WTC11 (cell line): ENCODE measurements around the gene ZNF438. TPM values are rescaled to one million over a fixed set of nuclear protein-coding genes. Genes with fewer than 3 reads are reported as not detected.

ENCODE experiments used
- ATAC-seq: fragments of 200-7000 bp; cut with Tn5 transposase; 2 replicates; pipeline ENCODE4 v1.10.0; 2021; ENCODE audit warnings: mild to moderate bottlenecking, moderate library complexity
- CTCF ChIA-PET: fragments of 300-600 bp; sonication (Branson Sonifier 250); formaldehyde crosslinking; loops from one replicate; lab custom pipeline; 2021; ENCODE audit warnings: antibody characterized with exemption; lab: Charles Lee
- POLR2A ChIA-PET: fragments of 350-600 bp; sonication (Branson Sonifier 250); formaldehyde crosslinking; loops from one replicate; lab custom pipeline; 2021; ENCODE audit warnings: antibody characterized with exemption; lab: Charles Lee
- DNase-seq: peaks from one replicate; pipeline ENCODE4 v3.0.0; 2021; ENCODE audit warnings: low spot score
- H3K27ac Mint-ChIP-seq: 2 replicates; pipeline ENCODE4 v1.8.0; 2021; ENCODE audit warnings: mixed read lengths
- H3K27me3 Mint-ChIP-seq: 2 replicates; pipeline ENCODE4 v1.8.0; 2021; ENCODE audit warnings: low read depth, mild to moderate bottlenecking, moderate library complexity, mixed read lengths
- H3K36me3 Mint-ChIP-seq: 2 replicates; pipeline ENCODE4 v1.8.0; 2021; ENCODE audit warnings: mixed read lengths
- H3K4me1 Mint-ChIP-seq: 2 replicates; pipeline ENCODE4 v1.8.0; 2022; ENCODE audit warnings: mixed read lengths
- H3K4me3 Mint-ChIP-seq: 2 replicates; pipeline ENCODE4 v1.8.0; 2021; ENCODE audit warnings: mild to moderate bottlenecking, moderate library complexity, mixed read lengths
- H3K9me3 Mint-ChIP-seq: 2 replicates; pipeline ENCODE4 v1.8.0; 2021; ENCODE audit warnings: mixed read lengths
- ATF1 ChIP-seq: sonication (generic); formaldehyde crosslinking; IDR thresholded peaks from 2 replicates; pipeline ENCODE4 v1.8.1; 2023; ENCODE audit warnings: mild to moderate bottlenecking, moderate library complexity, missing genetic modification reagents
- CREB1 ChIP-seq: sonication (generic); formaldehyde crosslinking; IDR thresholded peaks from 2 replicates; pipeline ENCODE4 v1.8.0; 2023; ENCODE audit warnings: mild to moderate bottlenecking, missing genetic modification reagents
- GABPB1 ChIP-seq: sonication (generic); formaldehyde crosslinking; IDR thresholded peaks from 2 replicates; pipeline ENCODE4 v1.8.1; 2023; ENCODE audit warnings: mild to moderate bottlenecking, missing genetic modification reagents
- RELA ChIP-seq: sonication (generic); formaldehyde crosslinking; IDR thresholded peaks from 2 replicates; pipeline ENCODE4 v1.8.1; 2022; ENCODE audit warnings: missing genetic modification reagents, mild to moderate bottlenecking, borderline replicate concordance
- SP1 ChIP-seq: sonication (generic); formaldehyde crosslinking; conservative IDR thresholded peaks from 2 replicates; pipeline ENCODE4 v1.8.1; 2022; ENCODE audit warnings: missing genetic modification reagents
- TEAD4 ChIP-seq: sonication (generic); formaldehyde crosslinking; IDR thresholded peaks from 2 replicates; pipeline ENCODE4 v1.8.0; 2022; ENCODE audit warnings: mild to moderate bottlenecking, missing genetic modification reagents
- ZNF138 ChIP-seq: sonication (generic); formaldehyde crosslinking; conservative IDR thresholded peaks from 2 replicates; pipeline ENCODE4 v1.8.1; 2022; ENCODE audit warnings: mild to moderate bottlenecking, moderate library complexity, missing genetic modification reagents
- ZNF232 ChIP-seq: sonication (generic); formaldehyde crosslinking; IDR thresholded peaks from 2 replicates; pipeline ENCODE4 v1.8.0; 2022; ENCODE audit warnings: mild to moderate bottlenecking, missing genetic modification reagents
- ZNF317 ChIP-seq: sonication (generic); formaldehyde crosslinking; IDR thresholded peaks from 2 replicates; pipeline ENCODE4 v1.8.1; 2023; ENCODE audit warnings: low read depth, mild to moderate bottlenecking, moderate library complexity, missing genetic modification reagents, borderline replicate concordance
- ZNF671 ChIP-seq: fragments of 250-450 bp; sonication (Bioruptor Pico); IDR thresholded peaks from 2 replicates; pipeline ENCODE4 v1.8.0; 2021; ENCODE audit warnings: mild to moderate bottlenecking
- total RNA-seq: library from RNA; stranded (reverse); gene quantifications from 3 replicates; pipeline ENCODE4 v1.2.3, GENCODE V29; 2021
- TF ChIP-seq, protein P1 (sequence below): fragments of 250-450 bp; sonication (Bioruptor Pico); IDR thresholded peaks from 2 replicates; pipeline ENCODE4 v1.9.0; 2021; ENCODE audit warnings: mild to moderate bottlenecking, borderline replicate concordance
- TF ChIP-seq, protein P2 (sequence below): sonication (generic); formaldehyde crosslinking; IDR thresholded peaks from 2 replicates; pipeline ENCODE4 v1.8.1; 2023; ENCODE audit warnings: mild to moderate bottlenecking, missing genetic modification reagents
- TF ChIP-seq, protein P3 (sequence below): sonication (generic); formaldehyde crosslinking; IDR thresholded peaks from 2 replicates; pipeline ENCODE4 v1.8.0; 2022; ENCODE audit warnings: missing genetic modification reagents
- TF ChIP-seq, protein P4 (sequence below): sonication (generic); formaldehyde crosslinking; IDR thresholded peaks from 2 replicates; pipeline ENCODE4 v1.8.1; 2023; ENCODE audit warnings: mild to moderate bottlenecking, missing genetic modification reagents, moderate library complexity
- TF ChIP-seq, protein P5 (sequence below): sonication (generic); formaldehyde crosslinking; IDR thresholded peaks from 2 replicates; pipeline ENCODE4 v1.8.0; 2023; ENCODE audit warnings: mild to moderate bottlenecking, missing genetic modification reagents
- TF ChIP-seq, protein P6 (sequence below): sonication (generic); formaldehyde crosslinking; IDR thresholded peaks from 2 replicates; pipeline ENCODE4 v1.8.1; 2022; ENCODE audit warnings: low read depth, missing genetic modification reagents, borderline replicate concordance
- TF ChIP-seq, protein P7 (sequence below): fragments of 250-450 bp; sonication (Bioruptor Pico); IDR thresholded peaks from 2 replicates; pipeline ENCODE4 v1.9.0; 2021; ENCODE audit warnings: moderate library complexity, mild to moderate bottlenecking, inconsistent platforms, borderline replicate concordance

The ZNF438 gene
- total RNA-seq, 1 experiment from 2014 or later, result 1.9 TPM

DNA sequence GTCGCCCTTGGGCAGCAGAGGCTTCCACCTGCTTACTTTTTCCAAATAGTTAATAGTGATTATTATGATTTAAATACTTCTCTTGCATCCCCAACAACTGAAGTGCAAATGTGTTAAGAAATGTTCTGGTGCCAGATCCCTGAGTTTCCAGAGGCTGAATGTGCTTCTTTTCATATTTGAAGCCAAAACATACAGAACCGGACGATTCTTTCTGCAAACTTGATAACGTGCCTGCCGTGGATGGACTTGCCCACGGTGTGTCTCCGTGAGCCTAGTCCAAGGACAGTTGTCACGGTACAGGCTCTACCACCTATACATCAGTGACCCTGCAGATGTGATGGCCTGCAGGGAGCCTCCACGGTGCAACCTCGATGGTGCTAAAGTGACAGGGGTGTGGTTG is 203.5 kb downstream of the ZNF438 start:
- H3K4me1 Mint-ChIP-seq, result peaks cover 51% of the 10 kb centered on the region
- H3K4me3 Mint-ChIP-seq, result no peak overlapping the region
- DNase-seq (no peak), ATAC-seq (no peak)
- POLR2A ChIA-PET, result no interaction called here
- no peak for TF ChIP-seq ZNF671 (CRISPR knock-in tag)
- TF ChIP-seq ZNF317 (CRISPR knock-in tag), result no peak
- no peak for TF ChIP-seq CREB1 (CRISPR knock-in tag)
- TF ChIP-seq RELA (CRISPR knock-in tag), result no peak
- TF ChIP-seq ATF1 (CRISPR knock-in tag), result no peak
- TF ChIP-seq, protein P1, sequence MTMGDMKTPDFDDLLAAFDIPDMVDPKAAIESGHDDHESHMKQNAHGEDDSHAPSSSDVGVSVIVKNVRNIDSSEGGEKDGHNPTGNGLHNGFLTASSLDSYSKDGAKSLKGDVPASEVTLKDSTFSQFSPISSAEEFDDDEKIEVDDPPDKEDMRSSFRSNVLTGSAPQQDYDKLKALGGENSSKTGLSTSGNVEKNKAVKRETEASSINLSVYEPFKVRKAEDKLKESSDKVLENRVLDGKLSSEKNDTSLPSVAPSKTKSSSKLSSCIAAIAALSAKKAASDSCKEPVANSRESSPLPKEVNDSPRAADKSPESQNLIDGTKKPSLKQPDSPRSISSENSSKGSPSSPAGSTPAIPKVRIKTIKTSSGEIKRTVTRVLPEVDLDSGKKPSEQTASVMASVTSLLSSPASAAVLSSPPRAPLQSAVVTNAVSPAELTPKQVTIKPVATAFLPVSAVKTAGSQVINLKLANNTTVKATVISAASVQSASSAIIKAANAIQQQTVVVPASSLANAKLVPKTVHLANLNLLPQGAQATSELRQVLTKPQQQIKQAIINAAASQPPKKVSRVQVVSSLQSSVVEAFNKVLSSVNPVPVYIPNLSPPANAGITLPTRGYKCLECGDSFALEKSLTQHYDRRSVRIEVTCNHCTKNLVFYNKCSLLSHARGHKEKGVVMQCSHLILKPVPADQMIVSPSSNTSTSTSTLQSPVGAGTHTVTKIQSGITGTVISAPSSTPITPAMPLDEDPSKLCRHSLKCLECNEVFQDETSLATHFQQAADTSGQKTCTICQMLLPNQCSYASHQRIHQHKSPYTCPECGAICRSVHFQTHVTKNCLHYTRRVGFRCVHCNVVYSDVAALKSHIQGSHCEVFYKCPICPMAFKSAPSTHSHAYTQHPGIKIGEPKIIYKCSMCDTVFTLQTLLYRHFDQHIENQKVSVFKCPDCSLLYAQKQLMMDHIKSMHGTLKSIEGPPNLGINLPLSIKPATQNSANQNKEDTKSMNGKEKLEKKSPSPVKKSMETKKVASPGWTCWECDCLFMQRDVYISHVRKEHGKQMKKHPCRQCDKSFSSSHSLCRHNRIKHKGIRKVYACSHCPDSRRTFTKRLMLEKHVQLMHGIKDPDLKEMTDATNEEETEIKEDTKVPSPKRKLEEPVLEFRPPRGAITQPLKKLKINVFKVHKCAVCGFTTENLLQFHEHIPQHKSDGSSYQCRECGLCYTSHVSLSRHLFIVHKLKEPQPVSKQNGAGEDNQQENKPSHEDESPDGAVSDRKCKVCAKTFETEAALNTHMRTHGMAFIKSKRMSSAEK, result no peak
- TF ChIP-seq TEAD4 (CRISPR knock-in tag), result no peak
- no peak overlapping the region for H3K27ac Mint-ChIP-seq
- peaks cover 41% of the 10 kb centered on the region for H3K27me3 Mint-ChIP-seq
- H3K36me3 Mint-ChIP-seq, result no peaks in the 10 kb centered on the region
- peaks cover 6% of the 10 kb centered on the region; the same call in 1 of the 2 replicates for H3K9me3 Mint-ChIP-seq
- CTCF ChIA-PET, result no interaction called here

DNA sequence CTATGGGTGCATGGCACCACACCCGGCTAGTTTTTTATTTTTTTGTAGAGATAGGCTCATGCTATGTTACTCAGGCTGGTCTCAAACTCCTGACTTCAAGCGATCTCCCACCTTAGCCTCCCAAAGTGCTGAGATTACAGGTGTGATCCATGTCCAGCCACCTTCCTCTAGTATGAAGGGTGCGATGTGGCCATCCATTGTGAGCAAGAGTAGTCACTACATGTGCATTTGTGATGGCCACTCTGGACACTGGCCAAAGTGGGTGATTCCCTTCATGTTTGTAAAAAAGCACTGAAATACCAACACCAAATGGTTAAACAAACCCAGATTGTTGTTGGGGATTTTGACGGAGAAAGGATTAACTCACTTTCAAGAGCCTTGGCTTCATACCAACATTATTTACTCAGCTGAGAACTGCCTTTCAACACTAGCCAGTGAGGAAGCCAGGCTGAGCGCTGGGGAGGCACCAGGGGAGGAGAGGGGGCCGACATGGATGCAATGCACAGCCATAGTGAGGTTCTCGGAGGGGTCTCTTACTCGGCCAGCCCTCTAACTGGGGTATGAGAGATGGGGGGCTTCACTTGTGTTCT is 204.0 kb downstream of the ZNF438 start:
- H3K36me3 Mint-ChIP-seq, result no peaks in the 10 kb centered on the region
- H3K4me3 Mint-ChIP-seq, result no peak overlapping the region
- H3K27me3 Mint-ChIP-seq, result peaks cover 46% of the 10 kb centered on the region
- ChIA-PET POLR2A (no interaction called here), CTCF (no interaction called here)
- DNase-seq (no peak), ATAC-seq (no peak)
- H3K27ac Mint-ChIP-seq, result no peak overlapping the region
- peaks cover 6% of the 10 kb centered on the region; the same call in 1 of the 2 replicates for H3K9me3 Mint-ChIP-seq
- peaks cover 47% of the 10 kb centered on the region for H3K4me1 Mint-ChIP-seq
- TF ChIP-seq GABPB1, result no peak
- TF ChIP-seq, protein P2, sequence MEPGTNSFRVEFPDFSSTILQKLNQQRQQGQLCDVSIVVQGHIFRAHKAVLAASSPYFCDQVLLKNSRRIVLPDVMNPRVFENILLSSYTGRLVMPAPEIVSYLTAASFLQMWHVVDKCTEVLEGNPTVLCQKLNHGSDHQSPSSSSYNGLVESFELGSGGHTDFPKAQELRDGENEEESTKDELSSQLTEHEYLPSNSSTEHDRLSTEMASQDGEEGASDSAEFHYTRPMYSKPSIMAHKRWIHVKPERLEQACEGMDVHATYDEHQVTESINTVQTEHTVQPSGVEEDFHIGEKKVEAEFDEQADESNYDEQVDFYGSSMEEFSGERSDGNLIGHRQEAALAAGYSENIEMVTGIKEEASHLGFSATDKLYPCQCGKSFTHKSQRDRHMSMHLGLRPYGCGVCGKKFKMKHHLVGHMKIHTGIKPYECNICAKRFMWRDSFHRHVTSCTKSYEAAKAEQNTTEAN (CRISPR knock-in tag), result no peak
- TF ChIP-seq, protein P3, sequence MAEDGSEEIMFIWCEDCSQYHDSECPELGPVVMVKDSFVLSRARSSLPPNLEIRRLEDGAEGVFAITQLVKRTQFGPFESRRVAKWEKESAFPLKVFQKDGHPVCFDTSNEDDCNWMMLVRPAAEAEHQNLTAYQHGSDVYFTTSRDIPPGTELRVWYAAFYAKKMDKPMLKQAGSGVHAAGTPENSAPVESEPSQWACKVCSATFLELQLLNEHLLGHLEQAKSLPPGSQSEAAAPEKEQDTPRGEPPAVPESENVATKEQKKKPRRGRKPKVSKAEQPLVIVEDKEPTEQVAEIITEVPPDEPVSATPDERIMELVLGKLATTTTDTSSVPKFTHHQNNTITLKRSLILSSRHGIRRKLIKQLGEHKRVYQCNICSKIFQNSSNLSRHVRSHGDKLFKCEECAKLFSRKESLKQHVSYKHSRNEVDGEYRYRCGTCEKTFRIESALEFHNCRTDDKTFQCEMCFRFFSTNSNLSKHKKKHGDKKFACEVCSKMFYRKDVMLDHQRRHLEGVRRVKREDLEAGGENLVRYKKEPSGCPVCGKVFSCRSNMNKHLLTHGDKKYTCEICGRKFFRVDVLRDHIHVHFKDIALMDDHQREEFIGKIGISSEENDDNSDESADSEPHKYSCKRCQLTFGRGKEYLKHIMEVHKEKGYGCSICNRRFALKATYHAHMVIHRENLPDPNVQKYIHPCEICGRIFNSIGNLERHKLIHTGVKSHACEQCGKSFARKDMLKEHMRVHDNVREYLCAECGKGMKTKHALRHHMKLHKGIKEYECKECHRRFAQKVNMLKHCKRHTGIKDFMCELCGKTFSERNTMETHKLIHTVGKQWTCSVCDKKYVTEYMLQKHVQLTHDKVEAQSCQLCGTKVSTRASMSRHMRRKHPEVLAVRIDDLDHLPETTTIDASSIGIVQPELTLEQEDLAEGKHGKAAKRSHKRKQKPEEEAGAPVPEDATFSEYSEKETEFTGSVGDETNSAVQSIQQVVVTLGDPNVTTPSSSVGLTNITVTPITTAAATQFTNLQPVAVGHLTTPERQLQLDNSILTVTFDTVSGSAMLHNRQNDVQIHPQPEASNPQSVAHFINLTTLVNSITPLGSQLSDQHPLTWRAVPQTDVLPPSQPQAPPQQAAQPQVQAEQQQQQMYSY, result no peak
- TF ChIP-seq ZNF232, result no peak
- no peak for TF ChIP-seq SP1 (CRISPR knock-in tag)
- TF ChIP-seq, protein P4, sequence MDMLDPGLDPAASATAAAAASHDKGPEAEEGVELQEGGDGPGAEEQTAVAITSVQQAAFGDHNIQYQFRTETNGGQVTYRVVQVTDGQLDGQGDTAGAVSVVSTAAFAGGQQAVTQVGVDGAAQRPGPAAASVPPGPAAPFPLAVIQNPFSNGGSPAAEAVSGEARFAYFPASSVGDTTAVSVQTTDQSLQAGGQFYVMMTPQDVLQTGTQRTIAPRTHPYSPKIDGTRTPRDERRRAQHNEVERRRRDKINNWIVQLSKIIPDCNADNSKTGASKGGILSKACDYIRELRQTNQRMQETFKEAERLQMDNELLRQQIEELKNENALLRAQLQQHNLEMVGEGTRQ, result no peak
- TF ChIP-seq, protein P5, sequence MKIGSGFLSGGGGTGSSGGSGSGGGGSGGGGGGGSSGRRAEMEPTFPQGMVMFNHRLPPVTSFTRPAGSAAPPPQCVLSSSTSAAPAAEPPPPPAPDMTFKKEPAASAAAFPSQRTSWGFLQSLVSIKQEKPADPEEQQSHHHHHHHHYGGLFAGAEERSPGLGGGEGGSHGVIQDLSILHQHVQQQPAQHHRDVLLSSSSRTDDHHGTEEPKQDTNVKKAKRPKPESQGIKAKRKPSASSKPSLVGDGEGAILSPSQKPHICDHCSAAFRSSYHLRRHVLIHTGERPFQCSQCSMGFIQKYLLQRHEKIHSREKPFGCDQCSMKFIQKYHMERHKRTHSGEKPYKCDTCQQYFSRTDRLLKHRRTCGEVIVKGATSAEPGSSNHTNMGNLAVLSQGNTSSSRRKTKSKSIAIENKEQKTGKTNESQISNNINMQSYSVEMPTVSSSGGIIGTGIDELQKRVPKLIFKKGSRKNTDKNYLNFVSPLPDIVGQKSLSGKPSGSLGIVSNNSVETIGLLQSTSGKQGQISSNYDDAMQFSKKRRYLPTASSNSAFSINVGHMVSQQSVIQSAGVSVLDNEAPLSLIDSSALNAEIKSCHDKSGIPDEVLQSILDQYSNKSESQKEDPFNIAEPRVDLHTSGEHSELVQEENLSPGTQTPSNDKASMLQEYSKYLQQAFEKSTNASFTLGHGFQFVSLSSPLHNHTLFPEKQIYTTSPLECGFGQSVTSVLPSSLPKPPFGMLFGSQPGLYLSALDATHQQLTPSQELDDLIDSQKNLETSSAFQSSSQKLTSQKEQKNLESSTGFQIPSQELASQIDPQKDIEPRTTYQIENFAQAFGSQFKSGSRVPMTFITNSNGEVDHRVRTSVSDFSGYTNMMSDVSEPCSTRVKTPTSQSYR, result no peak
- TF ChIP-seq, protein P6, sequence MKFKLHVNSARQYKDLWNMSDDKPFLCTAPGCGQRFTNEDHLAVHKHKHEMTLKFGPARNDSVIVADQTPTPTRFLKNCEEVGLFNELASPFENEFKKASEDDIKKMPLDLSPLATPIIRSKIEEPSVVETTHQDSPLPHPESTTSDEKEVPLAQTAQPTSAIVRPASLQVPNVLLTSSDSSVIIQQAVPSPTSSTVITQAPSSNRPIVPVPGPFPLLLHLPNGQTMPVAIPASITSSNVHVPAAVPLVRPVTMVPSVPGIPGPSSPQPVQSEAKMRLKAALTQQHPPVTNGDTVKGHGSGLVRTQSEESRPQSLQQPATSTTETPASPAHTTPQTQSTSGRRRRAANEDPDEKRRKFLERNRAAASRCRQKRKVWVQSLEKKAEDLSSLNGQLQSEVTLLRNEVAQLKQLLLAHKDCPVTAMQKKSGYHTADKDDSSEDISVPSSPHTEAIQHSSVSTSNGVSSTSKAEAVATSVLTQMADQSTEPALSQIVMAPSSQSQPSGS, result no peak
- TF ChIP-seq, protein P7, sequence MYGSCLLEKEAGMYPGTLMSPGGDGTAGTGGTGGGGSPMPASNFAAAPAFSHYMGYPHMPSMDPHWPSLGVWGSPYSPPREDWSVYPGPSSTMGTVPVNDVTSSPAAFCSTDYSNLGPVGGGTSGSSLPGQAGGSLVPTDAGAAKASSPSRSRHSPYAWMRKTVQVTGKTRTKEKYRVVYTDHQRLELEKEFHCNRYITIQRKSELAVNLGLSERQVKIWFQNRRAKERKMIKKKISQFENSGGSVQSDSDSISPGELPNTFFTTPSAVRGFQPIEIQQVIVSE, result no peak
- no peak for TF ChIP-seq ZNF138 (CRISPR knock-in tag)
